Measurements from ENCODE around the gene MYPOP.

DNA sequence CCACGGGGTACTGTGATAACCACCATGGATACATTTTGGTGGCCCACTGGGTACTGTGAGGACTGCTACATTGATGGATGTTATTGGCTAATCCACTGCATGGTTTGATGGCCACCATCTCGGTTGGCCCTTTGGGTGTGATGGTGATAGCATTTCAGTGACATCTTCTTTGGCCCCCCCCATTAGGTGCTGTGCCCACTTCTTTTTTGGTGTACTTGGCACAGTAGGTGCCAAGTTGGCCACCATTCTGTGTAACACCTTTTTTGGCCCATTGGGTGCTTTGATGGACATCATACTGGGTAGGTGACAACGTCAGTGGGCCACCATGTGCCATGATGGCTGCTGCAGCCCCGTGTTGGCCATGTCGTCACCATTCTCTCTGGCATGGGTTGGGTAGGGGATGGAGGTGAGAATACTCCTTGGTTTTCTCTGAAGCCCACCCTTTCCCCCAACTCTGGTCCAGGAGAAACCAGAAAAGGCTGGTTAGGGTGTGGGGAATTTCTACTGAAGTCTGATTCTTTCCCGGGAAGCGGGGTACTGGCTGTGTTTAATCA lies 29.1 kb downstream of the MYPOP start:
- TF ChIP-seq, protein P1, sequence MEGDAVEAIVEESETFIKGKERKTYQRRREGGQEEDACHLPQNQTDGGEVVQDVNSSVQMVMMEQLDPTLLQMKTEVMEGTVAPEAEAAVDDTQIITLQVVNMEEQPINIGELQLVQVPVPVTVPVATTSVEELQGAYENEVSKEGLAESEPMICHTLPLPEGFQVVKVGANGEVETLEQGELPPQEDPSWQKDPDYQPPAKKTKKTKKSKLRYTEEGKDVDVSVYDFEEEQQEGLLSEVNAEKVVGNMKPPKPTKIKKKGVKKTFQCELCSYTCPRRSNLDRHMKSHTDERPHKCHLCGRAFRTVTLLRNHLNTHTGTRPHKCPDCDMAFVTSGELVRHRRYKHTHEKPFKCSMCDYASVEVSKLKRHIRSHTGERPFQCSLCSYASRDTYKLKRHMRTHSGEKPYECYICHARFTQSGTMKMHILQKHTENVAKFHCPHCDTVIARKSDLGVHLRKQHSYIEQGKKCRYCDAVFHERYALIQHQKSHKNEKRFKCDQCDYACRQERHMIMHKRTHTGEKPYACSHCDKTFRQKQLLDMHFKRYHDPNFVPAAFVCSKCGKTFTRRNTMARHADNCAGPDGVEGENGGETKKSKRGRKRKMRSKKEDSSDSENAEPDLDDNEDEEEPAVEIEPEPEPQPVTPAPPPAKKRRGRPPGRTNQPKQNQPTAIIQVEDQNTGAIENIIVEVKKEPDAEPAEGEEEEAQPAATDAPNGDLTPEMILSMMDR (IDR thresholded peaks at IDR 0.05): no peak
- TF ChIP-seq POLR2A (IDR thresholded peaks at IDR 0.05; ENCODE audit: low read depth) (no peak), POLR2AphosphoS5 (IDR thresholded peaks at IDR 0.05) (no peak), EP300 (IDR thresholded peaks at IDR 0.05) (no peak)
